Eye (tissue), 1 donor: ENCODE results near the gene NFX1.

ENCODE experiments used
- DNase-seq: peaks from one replicate; pipeline ENCODE4 v3.0.0-alpha.2; 2015

The NFX1 gene

GRCh38 chr9:33267151-33267767, 23.1 kb upstream of the NFX1 start:
- no peak for DNase-seq

DNA sequence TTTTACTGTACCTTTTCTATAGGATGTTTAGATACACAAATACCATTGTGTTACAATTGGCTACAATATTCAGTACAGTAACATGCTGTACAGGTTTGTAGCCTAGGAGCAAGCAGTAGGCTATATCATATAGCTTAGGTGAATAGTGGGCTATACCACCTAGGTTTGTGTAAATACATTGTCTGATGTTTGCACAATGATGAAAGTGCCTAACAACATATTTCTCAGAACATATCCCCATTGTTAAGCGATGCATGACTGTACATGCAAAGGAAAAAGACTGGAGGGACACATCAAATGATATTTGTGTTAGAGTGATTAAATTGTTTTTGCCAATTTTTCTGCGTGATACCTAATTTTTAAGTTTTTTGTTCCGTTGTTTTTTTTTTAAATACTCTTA, 20.2 kb upstream of the NFX1 start:
- no peak for DNase-seq

DNA sequence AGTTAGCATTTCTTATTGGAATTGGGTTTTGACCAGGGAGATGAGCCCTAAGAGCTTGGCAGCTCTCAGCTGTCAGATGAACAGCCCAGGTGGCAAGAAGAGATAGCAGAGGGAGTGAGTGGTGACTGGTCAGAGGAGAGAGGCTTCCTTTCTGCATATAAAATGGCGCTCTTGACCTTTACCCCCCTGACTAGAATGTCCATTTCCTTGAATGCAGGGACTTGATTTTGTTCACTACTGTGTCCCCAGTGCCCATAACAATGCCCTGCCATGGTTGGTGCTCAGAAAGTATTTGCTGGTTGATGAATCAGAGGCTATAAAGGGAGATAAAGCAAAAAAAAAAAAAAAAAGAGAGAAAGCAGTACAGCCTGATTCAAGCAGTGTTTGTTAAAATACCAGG, 18.3 kb upstream of the NFX1 start:
- no peak for DNase-seq

DNA sequence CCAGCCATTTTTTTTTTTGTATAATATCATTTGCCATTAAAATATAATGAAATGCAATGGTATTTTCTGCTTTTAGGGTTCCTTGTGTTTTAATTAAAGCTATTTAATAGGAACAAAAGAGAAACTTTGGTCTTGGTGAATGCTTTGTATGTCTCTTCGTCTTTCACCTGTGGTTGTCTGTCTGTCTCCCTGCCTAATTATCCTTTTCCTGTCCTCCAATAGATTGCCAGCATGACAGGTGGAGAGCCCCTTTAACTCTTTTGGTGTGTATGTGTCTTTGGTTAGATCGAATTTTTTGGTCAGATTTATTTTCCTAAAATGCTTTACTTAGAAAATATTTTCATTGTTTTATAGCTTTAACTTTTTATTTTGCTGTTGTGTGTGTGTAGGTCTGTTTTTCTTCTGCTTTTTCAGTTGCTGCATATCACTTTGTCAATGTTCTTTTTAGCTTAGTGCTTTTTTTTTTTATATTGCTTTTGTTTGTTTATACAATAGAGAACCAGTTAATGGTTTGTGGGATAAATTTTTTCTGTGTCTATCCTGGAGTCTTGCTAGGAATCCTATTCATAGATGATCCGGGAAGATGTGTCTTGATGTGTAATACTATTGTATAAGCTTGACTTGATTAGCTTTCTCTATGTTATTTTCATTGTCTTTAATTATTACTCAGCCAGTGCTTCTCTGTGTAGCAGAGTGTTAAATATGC, 16.9 kb upstream of the NFX1 start:
- no peak for DNase-seq

GRCh38 chr9:33273972-33274328, 16.4 kb upstream of the NFX1 start:
- DNase-seq, result no peak

DNA sequence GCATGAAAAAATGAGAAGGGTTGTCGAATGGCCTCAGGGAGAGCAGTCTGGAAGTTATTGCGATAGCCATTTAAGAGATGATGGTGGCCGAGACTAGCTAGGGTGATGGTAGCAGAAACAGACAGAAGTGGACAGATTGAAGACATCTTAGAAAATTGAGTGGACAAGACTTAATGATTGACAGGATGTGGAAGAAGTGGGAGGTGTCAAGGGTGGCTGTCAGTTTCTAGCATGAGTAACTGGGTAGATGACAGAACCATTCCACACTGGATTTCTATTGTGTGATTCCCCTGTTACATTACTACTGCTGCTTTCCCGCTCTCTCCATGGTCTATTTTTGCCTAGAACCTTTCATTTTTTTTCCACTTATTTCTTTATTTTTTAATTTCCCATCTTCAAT, 12.8 kb upstream of the NFX1 start:
- no peak for DNase-seq

DNA sequence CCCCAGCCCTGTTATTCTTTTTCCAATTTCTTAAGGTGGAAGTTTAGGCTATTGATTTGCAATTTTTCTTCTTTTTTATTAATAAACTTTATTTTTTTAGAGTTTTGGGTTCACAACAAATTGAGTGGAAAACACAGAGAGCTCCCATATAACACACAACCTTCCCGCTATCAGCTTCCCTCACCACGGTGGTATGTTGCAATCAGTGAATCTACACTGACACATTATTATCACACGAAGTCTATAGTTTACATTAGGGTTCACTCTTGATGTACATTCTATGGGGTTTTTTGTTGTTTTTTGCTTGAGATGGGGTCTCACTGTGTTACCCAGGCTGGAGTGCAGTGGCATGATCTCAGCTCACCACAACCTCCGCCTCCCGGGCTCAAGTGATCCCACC, 4.8 kb upstream of the NFX1 start:
- no peak for DNase-seq

DNA sequence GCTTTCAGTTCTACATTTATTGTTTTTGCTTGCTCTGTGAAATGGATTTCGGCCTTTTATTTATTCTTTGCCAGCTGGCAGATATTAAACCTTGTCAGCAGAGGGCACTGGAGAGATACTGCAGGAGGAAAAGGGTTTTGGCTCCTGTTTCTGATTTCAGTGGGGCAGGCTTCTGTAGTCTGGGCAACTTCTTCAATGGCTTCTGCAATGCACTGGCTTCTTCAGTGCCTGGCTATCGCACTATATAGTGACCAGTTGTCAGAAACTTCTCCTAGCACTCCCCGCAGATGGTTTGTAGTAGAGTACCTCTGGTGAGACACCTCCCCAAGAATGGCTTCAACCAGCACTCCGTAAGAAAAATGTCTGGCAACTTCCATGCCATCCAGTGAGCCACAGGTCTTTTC, 3.2 kb upstream of the NFX1 start:
- DNase-seq, result peak; percentile 74

- no peak for DNase-seq
These were observed 2.1 kb upstream of the NFX1 start for GRCh38 chr9:33288235-33288634.

GRCh38 chr9:33288828-33289483, 1.4 kb upstream of the NFX1 start:
- no peak for DNase-seq

GRCh38 chr9:33289496-33289895, 820 bp upstream of the NFX1 start:
- peak; percentile 39 for DNase-seq

- no peak for DNase-seq
These were observed 425 bp upstream of the NFX1 start for GRCh38 chr9:33289936-33290246.

- DNase-seq, result no peak
These were observed 698 bp downstream of the NFX1 start for GRCh38 chr9:33291031-33291397.

- no peak for DNase-seq
These were observed 1.6 kb downstream of the NFX1 start for GRCh38 chr9:33291901-33292300.

GRCh38 chr9:33293782-33294181, 3.5 kb downstream of the NFX1 start:
- no peak for DNase-seq

GRCh38 chr9:33294670-33295432, 4.5 kb downstream of the NFX1 start:
- DNase-seq, result no peak

GRCh38 chr9:33295571-33295970, 5.3 kb downstream of the NFX1 start:
- no peak for DNase-seq

GRCh38 chr9:33297432-33297831, 7.1 kb downstream of the NFX1 start:
- no peak for DNase-seq

DNA sequence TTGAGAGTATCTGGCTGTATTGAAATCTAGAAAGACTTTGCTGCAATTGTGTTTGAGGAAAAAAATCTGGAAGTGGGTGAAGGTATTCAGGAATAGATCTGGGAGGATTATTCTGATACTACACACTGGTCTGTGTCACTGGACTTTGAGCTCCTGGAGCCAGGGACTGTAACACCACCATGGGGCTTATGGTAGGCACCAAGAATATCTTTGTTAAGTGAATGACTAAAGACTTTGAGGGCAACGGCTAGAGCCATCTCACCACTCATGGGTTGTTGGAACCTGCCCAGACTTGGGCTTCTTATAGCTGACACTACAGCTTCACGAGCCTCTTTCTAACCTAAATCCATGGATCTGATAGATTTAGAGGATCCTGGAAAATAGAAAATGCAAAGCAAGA, 10.2 kb downstream of the NFX1 start:
- no peak for DNase-seq

GRCh38 chr9:33304362-33304761, 14.0 kb downstream of the NFX1 start:
- no peak for DNase-seq

- no peak for DNase-seq
These were observed 15.7 kb downstream of the NFX1 start for GRCh38 chr9:33306037-33306436.

DNA sequence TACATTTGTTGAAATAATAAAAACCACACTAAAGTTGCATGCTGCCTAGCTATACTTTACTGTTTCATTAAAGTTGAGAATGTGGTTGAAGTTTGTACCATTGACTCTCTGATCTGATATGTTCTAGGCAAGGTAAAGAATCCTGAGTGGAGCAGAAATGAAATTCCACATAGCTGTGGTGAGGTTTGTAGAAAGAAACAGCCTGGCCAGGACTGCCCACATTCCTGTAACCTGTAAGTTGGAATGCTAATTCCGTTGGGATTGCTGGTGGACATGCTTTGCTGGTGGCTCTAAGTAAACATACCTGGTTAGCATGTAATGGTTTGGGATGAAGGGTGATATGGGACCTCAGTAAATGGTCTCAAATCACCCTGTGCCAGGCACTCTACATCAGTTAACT, 16.8 kb downstream of the NFX1 start:
- DNase-seq, result no peak

GRCh38 chr9:33309903-33310302, 19.6 kb downstream of the NFX1 start:
- DNase-seq, result no peak

GRCh38 chr9:33310748-33311147, 20.4 kb downstream of the NFX1 start:
- DNase-seq, result no peak
